Heart right ventricle (tissue), 16 donors: ENCODE data around the gene SDK2. TPM values are rescaled to one million over a fixed set of nuclear protein-coding genes. Genes with fewer than 3 reads are reported as not detected.

ENCODE experiments used
- ATAC-seq, 8 donors: fragments of 200-7000 bp; cut with Tn5 transposase; one replicate each; pipeline ENCODE4 v1.9.1; 2020; ENCODE audit warnings: mild to moderate bottlenecking in 8 of 8, moderate library complexity in 8 of 8, moderate number of reproducible peaks in 1 of 8
- DNase-seq, 2 donors: peaks; one replicate each; pipeline ENCODE4 v3.0.0-alpha.2; 2020
- H3K27ac ChIP-seq, 10 donors: fragments of 200-600 bp; sonication (generic) in 2 of 10; one replicate each; pipeline versions ENCODE4 v1.5.0 to v1.8.0; 2020 to 2022; ENCODE audit warnings: mild to moderate bottlenecking in 3 of 10
- H3K27me3 ChIP-seq, 7 donors: fragments of 200-600 bp; one replicate each; pipeline ENCODE4 v1.8.0; 2021 to 2022; ENCODE audit warnings: mild to moderate bottlenecking in 2 of 7
- H3K36me3 ChIP-seq, 9 donors: fragments of 200-600 bp; sonication (generic) in 1 of 9; one replicate each; pipeline versions ENCODE4 v1.5.0 to v1.8.0; 2020 to 2022; ENCODE audit warnings: mild to moderate bottlenecking in 2 of 9
- H3K4me1 ChIP-seq, 9 donors: fragments of 200-600 bp; sonication (generic) in 1 of 9; one replicate each; pipeline versions ENCODE4 v1.5.0 to v1.8.0; 2020 to 2022; ENCODE audit warnings: mild to moderate bottlenecking in 4 of 9
- H3K4me3 ChIP-seq, 10 donors: fragments of 200-600 bp; sonication (generic) in 2 of 10; one replicate each; pipeline versions ENCODE4 v1.5.0 to v1.8.0; 2020 to 2022; ENCODE audit warnings: mild to moderate bottlenecking in 7 of 10, moderate library complexity in 2 of 10
- H3K9me3 ChIP-seq, 11 donors: fragments of 200-600 bp in 10 of 11; sonication (generic) in 2 of 11; one replicate each; pipeline versions ENCODE4 v1.5.0 to v1.8.0; 2013 to 2022; ENCODE audit warnings: mild to moderate bottlenecking in 2 of 11, control low read depth in 1 of 11, moderate library complexity in 1 of 11
- WGBS, 2 donors: extraction: QIAGEN DNeasy Blood & Tissue Kit; methylation state at CpG; one replicate each; pipeline ENCODE4 v1.1.7; 2013; ENCODE audit warnings: inconsistent platforms in 1 of 2; 5-methylcytosine and 5-hydroxymethylcytosine counted together
- intact Hi-C, 10 donors: fragments of 100-400 bp; cut with DNase I; formaldehyde crosslinking; loops; one replicate each; pipeline versions ENCODE4 v1.11.1 to v1.14.2; 2022
- polyA plus RNA-seq, 2 donors: library from polyadenylated mRNA; stranded (reverse); fragments of 200-250 nt; gene quantifications; one replicate each; pipeline ENCODE4 v1.2.3, GENCODE V29; 2013
- total RNA-seq, 10 donors: library from RNA; stranded (reverse); fragmentation: NEBNext Ultra II Directional in 3 of 10; extraction: Animal tissue kit (Norgen Biotek cat#: 25700) in 3 of 10; gene quantifications; one replicate each; pipeline versions ENCODE4 v1.2.1 to v1.2.4, GENCODE V29; 2021 to 2023
- TF ChIP-seq, protein P1 (sequence below), 9 donors: fragments of 200-600 bp; sonication (generic) in 2 of 9; IDR thresholded peaks; one replicate each; pipeline versions ENCODE4 v1.5.0 to v1.8.0; 2021 to 2022; ENCODE audit warnings: antibody characterized with exemption in 9 of 9, mild to moderate bottlenecking in 5 of 9, moderate library complexity in 1 of 9
- donor health status: Arrhythmogenic right ventricular cardiomyopathy.
- donor health status: ischemic (EF 13 %, LVEDD 7.1; RV severe dilation, severe dysfunction).
- donor health status: healthy with polysubstance abuse.
- donor health status: DM: no; HTN: yes; CAD: no.
- donor health status: DM: no; HTN: no; CAD: no.
- donor health status: ischemic (EF 25% LVEDD 6.9; RV normal size, moderate dysfunction).
- donor health status: ischemic (EF 25% LVEDD 5.7; RV mildly dilated, moderate dysfunction).
- donor health status: healthy.
- donor health status: DM: yes; HTN: yes; CAD: no.
- donor health status: Ischemic cardiomyopathy.
- donor health status: ischemic (EF 35%, LVEDD 5.7; RV mildly dilated, moderate dysfunction).
- donor health status: nonischemic (EF 11% LVEDD 7.7; RV severe dilation, severe dysfunction).
- donor health status: DM: yes; HTN: yes; CAD: no.
- donor health status: PGD.
- donor health status: ischemic (EF 29% LVEDD 5.4; RV normal size, mild dysfunction).
- donor health status: nonischemic (EF 23%, LVEDD 6.1; RV moderate dilation, normal function).

Gene SDK2
- total and polyA plus RNA-seq, 12 donors: 0.44 to 4.2 (median 1.9) TPM

DNA sequence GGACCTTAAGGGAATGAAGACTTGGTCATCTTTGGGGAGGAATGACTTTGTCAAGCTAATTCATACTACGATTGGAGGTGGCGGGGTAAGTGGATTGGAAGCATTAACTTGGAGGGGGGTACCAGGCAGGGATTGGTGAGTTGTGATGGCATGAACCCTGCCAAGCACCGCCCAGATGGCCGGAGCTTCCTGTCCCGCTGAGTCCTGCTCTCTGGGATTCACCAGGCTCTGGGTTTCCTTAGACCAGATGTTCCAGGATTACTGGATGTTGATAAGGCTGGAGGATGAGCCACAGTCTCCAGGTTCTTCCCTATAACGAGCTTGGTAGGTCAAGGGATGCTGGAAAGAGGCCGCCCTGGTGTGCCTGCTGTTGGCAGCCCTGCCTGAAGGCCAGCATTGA lies 154.9 kb downstream of the SDK2 start:
- intact Hi-C loops: loop anchor here in 2 of 10 donors (2.0 to 10.0 kb wide), 2 partner anchors 45 to 687 kb away; no protein-coding TSS in a partner anchor
- H3K4me3 ChIP-seq: no peak overlapping the region
- ATAC-seq (no peak), DNase-seq (no peak)
- H3K4me1 ChIP-seq: no peaks in the 10 kb centered on the region
- peaks cover 0 to 11% (median 0%) of the 10 kb centered on the region in 11 donors for H3K9me3 ChIP-seq
- no peak overlapping the region for H3K27ac ChIP-seq
- TF ChIP-seq, protein P1, sequence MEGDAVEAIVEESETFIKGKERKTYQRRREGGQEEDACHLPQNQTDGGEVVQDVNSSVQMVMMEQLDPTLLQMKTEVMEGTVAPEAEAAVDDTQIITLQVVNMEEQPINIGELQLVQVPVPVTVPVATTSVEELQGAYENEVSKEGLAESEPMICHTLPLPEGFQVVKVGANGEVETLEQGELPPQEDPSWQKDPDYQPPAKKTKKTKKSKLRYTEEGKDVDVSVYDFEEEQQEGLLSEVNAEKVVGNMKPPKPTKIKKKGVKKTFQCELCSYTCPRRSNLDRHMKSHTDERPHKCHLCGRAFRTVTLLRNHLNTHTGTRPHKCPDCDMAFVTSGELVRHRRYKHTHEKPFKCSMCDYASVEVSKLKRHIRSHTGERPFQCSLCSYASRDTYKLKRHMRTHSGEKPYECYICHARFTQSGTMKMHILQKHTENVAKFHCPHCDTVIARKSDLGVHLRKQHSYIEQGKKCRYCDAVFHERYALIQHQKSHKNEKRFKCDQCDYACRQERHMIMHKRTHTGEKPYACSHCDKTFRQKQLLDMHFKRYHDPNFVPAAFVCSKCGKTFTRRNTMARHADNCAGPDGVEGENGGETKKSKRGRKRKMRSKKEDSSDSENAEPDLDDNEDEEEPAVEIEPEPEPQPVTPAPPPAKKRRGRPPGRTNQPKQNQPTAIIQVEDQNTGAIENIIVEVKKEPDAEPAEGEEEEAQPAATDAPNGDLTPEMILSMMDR (IDR thresholded peaks at IDR 0.05): no peak
- peaks cover 0 to 16% (median 0%) of the 10 kb centered on the region in 7 donors for H3K27me3 ChIP-seq
- 72 to 78% methylated on average over 7 of the region's 7 CpGs for WGBS, 2 donors
- no peaks in the 10 kb centered on the region for H3K36me3 ChIP-seq

DNA sequence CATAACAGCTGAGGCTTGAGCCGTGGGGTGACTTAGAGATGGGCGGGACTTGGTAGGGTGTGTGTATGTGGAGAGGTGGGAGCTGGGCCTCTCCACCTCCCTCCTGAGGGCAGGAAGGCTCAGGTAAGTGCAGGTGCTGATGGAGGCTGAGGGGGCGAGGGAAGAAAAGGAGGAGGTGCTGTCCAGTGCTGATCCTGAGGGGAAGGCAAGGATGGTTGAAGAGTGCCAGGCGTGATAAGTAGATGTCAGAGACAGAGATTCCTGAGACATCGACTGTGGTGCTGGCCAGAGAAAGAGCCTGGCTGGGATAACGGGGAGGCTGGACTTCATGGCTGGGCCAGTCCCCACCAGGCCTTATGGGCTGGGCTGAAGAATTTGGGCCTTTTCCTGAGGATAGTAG lies 159.1 kb downstream of the SDK2 start:
- Histone ChIP-seq H3K36me3 (no peaks in the 10 kb centered on the region), H3K4me1 (peaks cover 0 to 17% (median 3%) of the 10 kb centered on the region in 9 donors), H3K4me3 (no peak overlapping the region), H3K27me3 (no peaks in the 10 kb centered on the region), H3K27ac (no peak overlapping the region), H3K9me3 (peaks cover 0 to 11% (median 0%) of the 10 kb centered on the region in 11 donors)
- TF ChIP-seq, protein P1 (IDR thresholded peaks at IDR 0.05): no peak
- DNase-seq: no peak
- ATAC-seq: no peak
- intact Hi-C loops: loop anchor here in 1 of 10 donors (10.0 kb wide), 1 partner anchor 50 kb away; no protein-coding TSS in a partner anchor
- WGBS, 2 donors: 79 to 85% methylated on average over 6 of the region's 6 CpGs

DNA sequence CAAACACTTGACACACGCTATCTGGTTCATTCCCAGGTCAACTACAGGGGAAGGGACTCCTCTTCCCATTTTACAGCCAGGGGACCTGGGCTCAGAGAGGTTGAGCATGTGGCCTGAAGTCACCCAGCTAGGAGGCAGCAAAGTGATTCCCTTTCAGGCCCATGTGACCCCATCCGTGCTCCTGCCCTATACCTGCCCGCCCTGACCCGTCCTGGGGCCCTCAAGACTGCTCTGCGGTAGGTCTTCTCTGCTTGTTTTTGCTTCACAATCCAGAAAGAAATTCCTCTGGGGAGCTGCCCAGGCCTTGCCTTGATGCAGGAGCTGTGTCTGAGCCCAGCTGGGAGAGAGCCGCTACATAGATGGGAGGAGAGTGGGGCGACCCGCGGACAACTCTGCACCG lies 161.4 kb downstream of the SDK2 start:
- DNase-seq: no peak
- Histone ChIP-seq H3K9me3 (peaks cover 0 to 11% (median 0%) of the 10 kb centered on the region in 11 donors), H3K36me3 (no peaks in the 10 kb centered on the region), H3K27ac (no peak overlapping the region), H3K4me3 (no peak overlapping the region), H3K4me1 (peaks cover 0 to 18% (median 3%) of the 10 kb centered on the region in 9 donors), H3K27me3 (peaks cover 0 to under 1% (median 0%) of the 10 kb centered on the region in 7 donors)
- intact Hi-C loops: loop anchor here in 2 of 10 donors (5.0 to 10.0 kb wide), 2 partner anchors 52 to 719 kb away; partner anchors contain the start of gene RPL38 (in 1 of the 2)
- 86 to 88% methylated on average over 10 of the region's 10 CpGs for WGBS, 2 donors
- TF ChIP-seq, protein P1 (IDR thresholded peaks at IDR 0.05): no peak
- ATAC-seq: no peak

DNA sequence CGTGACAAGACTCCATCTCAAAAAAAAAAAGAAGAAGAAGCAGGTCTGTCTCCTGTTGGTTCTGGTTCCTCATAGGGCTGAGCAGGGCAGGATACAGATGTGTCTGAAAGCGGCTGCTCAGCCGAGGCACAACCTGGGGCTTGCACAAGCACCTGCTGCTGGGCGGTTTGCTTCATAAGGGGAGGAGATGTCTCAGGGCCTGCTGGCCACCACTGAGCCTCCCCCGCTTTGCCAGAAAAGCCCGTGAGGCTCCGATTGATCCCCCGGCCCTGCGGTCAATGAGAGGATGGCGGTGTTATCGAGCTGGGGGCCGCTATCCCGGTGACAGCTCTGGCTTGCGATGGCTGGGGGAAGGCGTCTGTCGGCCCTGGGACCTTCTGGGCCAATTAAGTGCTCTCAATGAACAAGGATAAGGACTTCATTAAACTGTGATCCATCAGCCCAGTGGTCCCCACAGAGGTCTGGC lies 162.0 kb downstream of the SDK2 start:
- 83 to 85% methylated on average over 16 of the region's 16 CpGs for WGBS, 2 donors
- Histone ChIP-seq H3K9me3 (peaks cover 0 to 11% (median 0%) of the 10 kb centered on the region in 11 donors), H3K27me3 (peaks cover 0 to 5% (median 0%) of the 10 kb centered on the region in 7 donors), H3K36me3 (no peaks in the 10 kb centered on the region), H3K4me3 (no peak overlapping the region), H3K27ac (no peak overlapping the region), H3K4me1 (peaks cover 0 to 22% (median 4%) of the 10 kb centered on the region in 9 donors)
- intact Hi-C loops: loop anchor here in 2 of 10 donors (5.0 to 10.0 kb wide), 2 partner anchors 53 to 720 kb away; partner anchors contain the start of gene RPL38 (in 1 of the 2)
- DNase-seq: no peak
- ATAC-seq: no peak
- TF ChIP-seq, protein P1 (IDR thresholded peaks at IDR 0.05): no peak
